ENCODE measurements around the gene TSC22D1.

DNA sequence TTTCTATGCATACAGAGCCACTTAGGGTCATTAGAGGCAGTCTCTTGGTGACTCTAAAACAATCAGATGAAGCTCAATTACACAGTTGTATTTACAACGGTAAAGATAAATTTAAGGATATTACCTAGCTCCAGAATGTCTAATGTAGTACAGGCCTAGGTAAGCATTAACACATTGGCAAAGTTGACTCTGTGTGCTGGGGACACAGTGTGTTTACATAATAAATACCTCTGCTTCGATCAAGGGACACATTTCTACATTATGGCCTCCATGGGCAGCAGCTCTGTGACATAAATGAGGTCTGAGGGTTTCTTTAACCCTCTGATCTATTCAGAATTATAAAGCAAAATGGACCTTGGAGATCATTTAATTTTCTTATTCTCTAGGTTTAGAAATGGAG is 127.8 kb downstream of the TSC22D1 start:
- TF ChIP-seq, protein P1, sequence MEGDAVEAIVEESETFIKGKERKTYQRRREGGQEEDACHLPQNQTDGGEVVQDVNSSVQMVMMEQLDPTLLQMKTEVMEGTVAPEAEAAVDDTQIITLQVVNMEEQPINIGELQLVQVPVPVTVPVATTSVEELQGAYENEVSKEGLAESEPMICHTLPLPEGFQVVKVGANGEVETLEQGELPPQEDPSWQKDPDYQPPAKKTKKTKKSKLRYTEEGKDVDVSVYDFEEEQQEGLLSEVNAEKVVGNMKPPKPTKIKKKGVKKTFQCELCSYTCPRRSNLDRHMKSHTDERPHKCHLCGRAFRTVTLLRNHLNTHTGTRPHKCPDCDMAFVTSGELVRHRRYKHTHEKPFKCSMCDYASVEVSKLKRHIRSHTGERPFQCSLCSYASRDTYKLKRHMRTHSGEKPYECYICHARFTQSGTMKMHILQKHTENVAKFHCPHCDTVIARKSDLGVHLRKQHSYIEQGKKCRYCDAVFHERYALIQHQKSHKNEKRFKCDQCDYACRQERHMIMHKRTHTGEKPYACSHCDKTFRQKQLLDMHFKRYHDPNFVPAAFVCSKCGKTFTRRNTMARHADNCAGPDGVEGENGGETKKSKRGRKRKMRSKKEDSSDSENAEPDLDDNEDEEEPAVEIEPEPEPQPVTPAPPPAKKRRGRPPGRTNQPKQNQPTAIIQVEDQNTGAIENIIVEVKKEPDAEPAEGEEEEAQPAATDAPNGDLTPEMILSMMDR (IDR thresholded peaks at IDR 0.05) = no peak
- no peak for TF ChIP-seq POLR2A (IDR thresholded peaks at IDR 0.05)

Data from Peyer's patch (tissue), 4 donors.